Activated CD8-positive, alpha-beta T cell treated with anti-CD3 and anti-CD28 coated beads for 36 hours (primary cell): ENCODE results near the gene PSME3. TPM values are rescaled to one million over a fixed set of nuclear protein-coding genes. Genes with fewer than 3 reads are reported as not detected.
"Not testable (repeated sequence)": the region's sequence is repeated elsewhere in the genome, so short reads cannot be mapped to it uniquely, and the experiment has no call there.

Source experiments
- ATAC-seq: fragments of 200-7000 bp; cut with Tn5 transposase; one replicate; pipeline ENCODE4 v1.10.0; 2021; ENCODE audit warnings: mild to moderate bottlenecking, moderate library complexity
- CTCF ChIA-PET: fragments of 350-600 bp; sonication (Branson Sonifier 250); formaldehyde crosslinking; loops from one replicate; lab custom pipeline; 2021; ENCODE audit warnings: antibody characterized with exemption; lab: Charles Lee
- POLR2A ChIA-PET: fragments of 350-600 bp; sonication (Branson Sonifier 250); formaldehyde crosslinking; loops from one replicate; lab custom pipeline; 2021; ENCODE audit warnings: antibody characterized with exemption; lab: Charles Lee
- DNase-seq: peaks from one replicate; pipeline ENCODE4 v3.0.0-alpha.2; 2020
- H3K27ac Mint-ChIP-seq: one replicate; pipeline ENCODE4 v1.8.0; 2021; ENCODE audit warnings: mild to moderate bottlenecking, mixed read lengths
- H3K27me3 Mint-ChIP-seq: one replicate; pipeline ENCODE4 v1.8.0; 2021; ENCODE audit warnings: mixed read lengths
- H3K36me3 Mint-ChIP-seq: one replicate; pipeline ENCODE4 v1.8.0; 2021; ENCODE audit warnings: low read depth, mixed read lengths
- H3K4me1 Mint-ChIP-seq: one replicate; pipeline ENCODE4 v1.8.0; 2021; ENCODE audit warnings: low read depth, mixed read lengths
- H3K4me3 Mint-ChIP-seq: one replicate; pipeline ENCODE4 v1.8.0; 2021; ENCODE audit warnings: mild to moderate bottlenecking, moderate library complexity, mixed read lengths
- H3K9me3 Mint-ChIP-seq: one replicate; pipeline ENCODE4 v1.8.0; 2021; ENCODE audit warnings: mixed read lengths
- CTCF ChIP-seq: fragments of 200-600 bp; IDR thresholded peaks from one replicate; pipeline ENCODE4 v1.8.0; 2022; ENCODE audit warnings: antibody characterized with exemption, mild to moderate bottlenecking
- intact Hi-C: fragments of 100-400 bp; cut with micrococcal nuclease; formaldehyde crosslinking; loops from one replicate; pipeline ENCODE4 v1.10.0; 2022
- total RNA-seq, 2 experiments: library from RNA; stranded (reverse); gene quantifications; one replicate each; pipeline ENCODE4 v1.2.3, GENCODE V29; 2021

Gene PSME3
- total RNA-seq, 2 experiments from 2014 or later: 124 to 132 TPM

DNA sequence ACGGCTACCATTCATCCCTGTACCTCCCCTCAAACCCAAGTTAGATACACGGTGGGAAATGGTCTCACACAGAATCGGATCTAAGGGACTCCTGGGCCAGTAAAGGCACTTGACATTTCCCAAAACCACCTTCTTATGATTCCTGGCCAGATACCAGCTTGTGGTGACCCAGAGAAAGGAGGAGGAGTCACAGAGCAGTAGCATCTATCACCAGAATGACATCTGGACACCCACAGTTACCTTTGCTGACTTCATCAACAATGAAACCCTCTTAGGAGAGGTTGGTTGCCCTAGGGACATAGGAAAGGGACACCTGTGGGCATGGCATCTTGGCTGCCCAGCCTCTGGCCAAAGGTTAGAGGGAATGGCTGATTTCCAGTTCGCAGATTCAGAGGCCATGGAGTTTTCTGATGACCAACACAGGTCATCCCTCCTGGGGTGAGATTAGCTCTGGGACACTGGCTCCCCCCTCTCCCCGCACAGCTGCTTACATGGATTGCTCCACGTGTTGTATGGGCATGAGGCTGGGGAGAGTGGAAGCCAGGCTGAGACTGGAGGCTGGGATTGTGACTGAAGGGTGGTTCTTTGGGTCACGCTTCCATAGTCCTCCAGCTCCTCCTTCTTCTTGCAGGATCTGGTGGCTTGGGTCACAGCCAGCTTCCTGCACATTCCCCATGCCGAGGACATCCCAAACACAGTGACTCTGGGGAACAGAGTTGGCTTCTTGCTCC, 16.4 kb downstream of the PSME3 start:
- H3K27me3 Mint-ChIP-seq: no peaks in the 10 kb centered on the region
- H3K27ac Mint-ChIP-seq: no peak overlapping the region
- no peak overlapping the region for H3K4me3 Mint-ChIP-seq
- peaks cover 19% of the 10 kb centered on the region for H3K4me1 Mint-ChIP-seq
- DNase-seq (no peak), ATAC-seq (no peak)
- ChIA-PET POLR2A (no interaction called here), CTCF (no interaction called here)
- no peaks in the 10 kb centered on the region for H3K9me3 Mint-ChIP-seq
- intact Hi-C loops: loop anchor here (10.0 kb wide), 2 partner anchors 75 to 145 kb away; partner anchors contain the start of gene RPL27
- H3K36me3 Mint-ChIP-seq: peaks cover 9% of the 10 kb centered on the region
- no peak for TF ChIP-seq CTCF

- no peak for DNase-seq
- ChIA-PET CTCF (interaction anchor here (1.3 kb wide), 1 partner anchor 27 kb away, joined by 4 read pairs; the partner anchor contains the start of gene BECN1), POLR2A (interaction anchor here (1.0 kb wide), 1 partner anchor 18 kb away, joined by 5 read pairs; the partner anchor contains the start of gene PSME3)
- ATAC-seq: no peak
- Mint-ChIP-seq H3K27me3 (no peaks in the 10 kb centered on the region), H3K4me1 (peaks cover 10% of the 10 kb centered on the region), H3K27ac (no peak within 1 kb of the TSS), H3K4me3 (no peak within 1 kb of the TSS), H3K9me3 (no peaks in the 10 kb centered on the region), H3K36me3 (peaks cover 2% of the 10 kb centered on the region)
- TF ChIP-seq CTCF: no peak
- intact Hi-C loops: no loop called here
Measured at GRCh38 chr17:42850954-42851353, 17.8 kb downstream of the PSME3 start, which contains the start of gene AOC3. AOC3 (plus strand) TSS chr17:42851199; CDS start chr17:42851344, 145 bp downstream.

DNA sequence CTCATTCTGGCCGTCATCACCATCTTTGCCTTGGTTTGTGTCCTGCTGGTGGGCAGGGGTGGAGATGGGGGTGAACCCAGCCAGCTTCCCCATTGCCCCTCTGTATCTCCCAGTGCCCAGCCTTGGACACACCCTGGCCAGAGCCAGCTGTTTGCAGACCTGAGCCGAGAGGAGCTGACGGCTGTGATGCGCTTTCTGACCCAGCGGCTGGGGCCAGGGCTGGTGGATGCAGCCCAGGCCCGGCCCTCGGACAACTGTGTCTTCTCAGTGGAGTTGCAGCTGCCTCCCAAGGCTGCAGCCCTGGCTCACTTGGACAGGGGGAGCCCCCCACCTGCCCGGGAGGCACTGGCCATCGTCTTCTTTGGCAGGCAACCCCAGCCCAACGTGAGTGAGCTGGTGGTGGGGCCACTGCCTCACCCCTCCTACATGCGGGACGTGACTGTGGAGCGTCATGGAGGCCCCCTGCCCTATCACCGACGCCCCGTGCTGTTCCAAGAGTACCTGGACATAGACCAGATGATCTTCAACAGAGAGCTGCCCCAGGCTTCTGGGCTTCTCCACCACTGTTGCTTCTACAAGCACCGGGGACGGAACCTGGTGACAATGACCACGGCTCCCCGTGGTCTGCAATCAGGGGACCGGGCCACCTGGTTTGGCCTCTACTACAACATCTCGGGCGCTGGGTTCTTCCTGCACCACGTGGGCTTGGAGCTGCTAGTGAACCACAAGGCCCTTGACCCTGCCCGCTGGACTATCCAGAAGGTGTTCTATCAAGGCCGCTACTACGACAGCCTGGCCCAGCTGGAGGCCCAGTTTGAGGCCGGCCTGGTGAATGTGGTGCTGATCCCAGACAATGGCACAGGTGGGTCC, 18.4 kb downstream of the PSME3 start:
- intact Hi-C loops: not testable (repeated sequence)

GRCh38 chr17:42852351-42852750, 19.2 kb downstream of the PSME3 start:
- intact Hi-C loops: no loop called here
- ATAC-seq: no peak
- Mint-ChIP-seq H3K4me3 (no peak overlapping the region), H3K27ac (no peak overlapping the region), H3K36me3 (no peaks in the 10 kb centered on the region), H3K27me3 (no peaks in the 10 kb centered on the region), H3K4me1 (peaks cover 2% of the 10 kb centered on the region), H3K9me3 (no peaks in the 10 kb centered on the region)
- POLR2A ChIA-PET: interaction anchor here (1.0 kb wide), 1 partner anchor 20 kb away, joined by 3 read pairs; no protein-coding TSS in a partner anchor
- TF ChIP-seq CTCF: no peak
- no peak for DNase-seq
- CTCF ChIA-PET: interaction anchor here (1.3 kb wide), 1 partner anchor 29 kb away, joined by 4 read pairs; the partner anchor contains the start of gene BECN1

More for the DNA sequence above, 18.4 kb downstream of the PSME3 start:
- not testable (repeated sequence) for H3K27me3 Mint-ChIP-seq, H3K4me3 Mint-ChIP-seq, H3K27ac Mint-ChIP-seq, H3K4me1 Mint-ChIP-seq, DNase-seq, H3K36me3 Mint-ChIP-seq, ATAC-seq, H3K9me3 Mint-ChIP-seq
- POLR2A ChIA-PET: interaction anchor here (1.0 kb wide), 1 partner anchor 18 kb away, joined by 5 read pairs; the partner anchor contains the start of gene PSME3
- CTCF ChIA-PET: interaction anchor here (1.3 kb wide), 1 partner anchor 28 kb away, joined by 4 read pairs; the partner anchor contains the start of gene BECN1

- Mint-ChIP-seq H3K36me3 (no peaks in the 10 kb centered on the region), H3K4me3 (no peak overlapping the region), H3K4me1 (peaks cover 2% of the 10 kb centered on the region), H3K9me3 (no peaks in the 10 kb centered on the region), H3K27me3 (no peaks in the 10 kb centered on the region), H3K27ac (no peak overlapping the region)
- ATAC-seq: no peak
- TF ChIP-seq CTCF: no peak
- POLR2A ChIA-PET: interaction anchor here (1.0 kb wide), 1 partner anchor 21 kb away, joined by 3 read pairs; no protein-coding TSS in a partner anchor
- no peak for DNase-seq
- CTCF ChIA-PET: no interaction called here
- intact Hi-C loops: no loop called here
Measured at GRCh38 chr17:42853004-42853403, 19.8 kb downstream of the PSME3 start.
